WTC11 (cell line): ENCODE data around the gene CDKL2.

ENCODE experiments used
- CREM ChIP-seq: sonication (generic); formaldehyde crosslinking; IDR thresholded peaks from 2 replicates; pipeline ENCODE4 v1.8.1; 2022; ENCODE audit warnings: mild to moderate bottlenecking, missing genetic modification reagents, moderate library complexity
- FOXP1 ChIP-seq: sonication (generic); formaldehyde crosslinking; IDR thresholded peaks from 2 replicates; pipeline ENCODE4 v1.8.0; 2022; ENCODE audit warnings: missing genetic modification reagents, mild to moderate bottlenecking, moderate library complexity, borderline replicate concordance
- FOXP4 ChIP-seq: sonication (generic); formaldehyde crosslinking; IDR thresholded peaks from 2 replicates; pipeline ENCODE4 v1.8.0; 2022; ENCODE audit warnings: mild to moderate bottlenecking, missing genetic modification reagents
- NR3C1 ChIP-seq: sonication (generic); formaldehyde crosslinking; conservative IDR thresholded peaks from 2 replicates; pipeline ENCODE4 v1.8.1; 2023; ENCODE audit warnings: low read depth, mild to moderate bottlenecking, missing genetic modification reagents
- SMAD3 ChIP-seq: sonication (generic); formaldehyde crosslinking; IDR thresholded peaks from 2 replicates; pipeline ENCODE4 v1.8.0; 2022; ENCODE audit warnings: missing genetic modification reagents, mild to moderate bottlenecking, borderline replicate concordance
- ZNF425 ChIP-seq: fragments of 250-450 bp; sonication (Bioruptor Pico); conservative IDR thresholded peaks from 2 replicates; pipeline ENCODE4 v1.9.0; 2021; ENCODE audit warnings: mild to moderate bottlenecking
- TF ChIP-seq, protein P1 (sequence below): fragments of 200-600 bp; IDR thresholded peaks from 2 replicates; pipeline ENCODE4 v1.8.0; 2022; ENCODE audit warnings: antibody characterized with exemption
- TF ChIP-seq, protein P2 (sequence below): sonication (generic); formaldehyde crosslinking; IDR thresholded peaks from 2 replicates; pipeline ENCODE4 v1.8.1; 2023; ENCODE audit warnings: mild to moderate bottlenecking, missing genetic modification reagents, borderline replicate concordance
- TF ChIP-seq, protein P3 (sequence below): sonication (generic); formaldehyde crosslinking; IDR thresholded peaks from 2 replicates; pipeline ENCODE4 v1.8.1; 2023; ENCODE audit warnings: mild to moderate bottlenecking, missing genetic modification reagents, moderate library complexity
- TF ChIP-seq, protein P4 (sequence below): sonication (generic); formaldehyde crosslinking; IDR thresholded peaks from 2 replicates; pipeline ENCODE4 v1.8.0; 2022; ENCODE audit warnings: mild to moderate bottlenecking, missing genetic modification reagents
- TF ChIP-seq, protein P5 (sequence below): sonication (generic); formaldehyde crosslinking; IDR thresholded peaks from 2 replicates; pipeline ENCODE4 v1.8.1; 2022; ENCODE audit warnings: missing genetic modification reagents, borderline replicate concordance

- TF ChIP-seq FOXP4 (CRISPR knock-in tag), result no peak
- no peak for TF ChIP-seq CREM (CRISPR knock-in tag)
- TF ChIP-seq, protein P1, sequence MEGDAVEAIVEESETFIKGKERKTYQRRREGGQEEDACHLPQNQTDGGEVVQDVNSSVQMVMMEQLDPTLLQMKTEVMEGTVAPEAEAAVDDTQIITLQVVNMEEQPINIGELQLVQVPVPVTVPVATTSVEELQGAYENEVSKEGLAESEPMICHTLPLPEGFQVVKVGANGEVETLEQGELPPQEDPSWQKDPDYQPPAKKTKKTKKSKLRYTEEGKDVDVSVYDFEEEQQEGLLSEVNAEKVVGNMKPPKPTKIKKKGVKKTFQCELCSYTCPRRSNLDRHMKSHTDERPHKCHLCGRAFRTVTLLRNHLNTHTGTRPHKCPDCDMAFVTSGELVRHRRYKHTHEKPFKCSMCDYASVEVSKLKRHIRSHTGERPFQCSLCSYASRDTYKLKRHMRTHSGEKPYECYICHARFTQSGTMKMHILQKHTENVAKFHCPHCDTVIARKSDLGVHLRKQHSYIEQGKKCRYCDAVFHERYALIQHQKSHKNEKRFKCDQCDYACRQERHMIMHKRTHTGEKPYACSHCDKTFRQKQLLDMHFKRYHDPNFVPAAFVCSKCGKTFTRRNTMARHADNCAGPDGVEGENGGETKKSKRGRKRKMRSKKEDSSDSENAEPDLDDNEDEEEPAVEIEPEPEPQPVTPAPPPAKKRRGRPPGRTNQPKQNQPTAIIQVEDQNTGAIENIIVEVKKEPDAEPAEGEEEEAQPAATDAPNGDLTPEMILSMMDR, result no peak
- no peak for TF ChIP-seq NR3C1 (CRISPR knock-in tag)
- no peak for TF ChIP-seq FOXP1 (CRISPR knock-in tag)
- TF ChIP-seq, protein P2, sequence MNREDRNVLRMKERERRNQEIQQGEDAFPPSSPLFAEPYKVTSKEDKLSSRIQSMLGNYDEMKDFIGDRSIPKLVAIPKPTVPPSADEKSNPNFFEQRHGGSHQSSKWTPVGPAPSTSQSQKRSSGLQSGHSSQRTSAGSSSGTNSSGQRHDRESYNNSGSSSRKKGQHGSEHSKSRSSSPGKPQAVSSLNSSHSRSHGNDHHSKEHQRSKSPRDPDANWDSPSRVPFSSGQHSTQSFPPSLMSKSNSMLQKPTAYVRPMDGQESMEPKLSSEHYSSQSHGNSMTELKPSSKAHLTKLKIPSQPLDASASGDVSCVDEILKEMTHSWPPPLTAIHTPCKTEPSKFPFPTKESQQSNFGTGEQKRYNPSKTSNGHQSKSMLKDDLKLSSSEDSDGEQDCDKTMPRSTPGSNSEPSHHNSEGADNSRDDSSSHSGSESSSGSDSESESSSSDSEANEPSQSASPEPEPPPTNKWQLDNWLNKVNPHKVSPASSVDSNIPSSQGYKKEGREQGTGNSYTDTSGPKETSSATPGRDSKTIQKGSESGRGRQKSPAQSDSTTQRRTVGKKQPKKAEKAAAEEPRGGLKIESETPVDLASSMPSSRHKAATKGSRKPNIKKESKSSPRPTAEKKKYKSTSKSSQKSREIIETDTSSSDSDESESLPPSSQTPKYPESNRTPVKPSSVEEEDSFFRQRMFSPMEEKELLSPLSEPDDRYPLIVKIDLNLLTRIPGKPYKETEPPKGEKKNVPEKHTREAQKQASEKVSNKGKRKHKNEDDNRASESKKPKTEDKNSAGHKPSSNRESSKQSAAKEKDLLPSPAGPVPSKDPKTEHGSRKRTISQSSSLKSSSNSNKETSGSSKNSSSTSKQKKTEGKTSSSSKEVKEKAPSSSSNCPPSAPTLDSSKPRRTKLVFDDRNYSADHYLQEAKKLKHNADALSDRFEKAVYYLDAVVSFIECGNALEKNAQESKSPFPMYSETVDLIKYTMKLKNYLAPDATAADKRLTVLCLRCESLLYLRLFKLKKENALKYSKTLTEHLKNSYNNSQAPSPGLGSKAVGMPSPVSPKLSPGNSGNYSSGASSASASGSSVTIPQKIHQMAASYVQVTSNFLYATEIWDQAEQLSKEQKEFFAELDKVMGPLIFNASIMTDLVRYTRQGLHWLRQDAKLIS, result no peak
- TF ChIP-seq, protein P3, sequence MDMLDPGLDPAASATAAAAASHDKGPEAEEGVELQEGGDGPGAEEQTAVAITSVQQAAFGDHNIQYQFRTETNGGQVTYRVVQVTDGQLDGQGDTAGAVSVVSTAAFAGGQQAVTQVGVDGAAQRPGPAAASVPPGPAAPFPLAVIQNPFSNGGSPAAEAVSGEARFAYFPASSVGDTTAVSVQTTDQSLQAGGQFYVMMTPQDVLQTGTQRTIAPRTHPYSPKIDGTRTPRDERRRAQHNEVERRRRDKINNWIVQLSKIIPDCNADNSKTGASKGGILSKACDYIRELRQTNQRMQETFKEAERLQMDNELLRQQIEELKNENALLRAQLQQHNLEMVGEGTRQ (CRISPR knock-in tag), result no peak
- TF ChIP-seq, protein P4, sequence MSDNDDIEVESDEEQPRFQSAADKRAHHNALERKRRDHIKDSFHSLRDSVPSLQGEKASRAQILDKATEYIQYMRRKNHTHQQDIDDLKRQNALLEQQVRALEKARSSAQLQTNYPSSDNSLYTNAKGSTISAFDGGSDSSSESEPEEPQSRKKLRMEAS (CRISPR knock-in tag), result no peak
- no peak for TF ChIP-seq SMAD3 (CRISPR knock-in tag)
- TF ChIP-seq, protein P5, sequence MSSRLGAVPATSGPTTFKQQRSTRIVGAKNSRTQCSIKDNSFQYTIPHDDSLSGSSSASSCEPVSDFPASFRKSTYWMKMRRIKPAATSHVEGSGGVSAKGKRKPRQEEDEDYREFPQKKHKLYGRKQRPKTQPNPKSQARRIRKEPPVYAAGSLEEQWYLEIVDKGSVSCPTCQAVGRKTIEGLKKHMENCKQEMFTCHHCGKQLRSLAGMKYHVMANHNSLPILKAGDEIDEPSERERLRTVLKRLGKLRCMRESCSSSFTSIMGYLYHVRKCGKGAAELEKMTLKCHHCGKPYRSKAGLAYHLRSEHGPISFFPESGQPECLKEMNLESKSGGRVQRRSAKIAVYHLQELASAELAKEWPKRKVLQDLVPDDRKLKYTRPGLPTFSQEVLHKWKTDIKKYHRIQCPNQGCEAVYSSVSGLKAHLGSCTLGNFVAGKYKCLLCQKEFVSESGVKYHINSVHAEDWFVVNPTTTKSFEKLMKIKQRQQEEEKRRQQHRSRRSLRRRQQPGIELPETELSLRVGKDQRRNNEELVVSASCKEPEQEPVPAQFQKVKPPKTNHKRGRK (CRISPR knock-in tag), result no peak
- TF ChIP-seq ZNF425 (CRISPR knock-in tag), result 0 out of 2 replicates have a peak, but pooled peaks have one; percentile 48
Measured at GRCh38 chr4:75637827-75638226, 7.5 kb upstream of the CDKL2 start.
